Measurements from ENCODE around the gene SLC7A11. TPM values are rescaled to one million over a fixed set of nuclear protein-coding genes. Genes with fewer than 3 reads are reported as not detected.

Gene SLC7A11
- total and polyA plus RNA-seq, 2 of the 4 experiments (the other 2 are of a cell fraction), result 8.3 to 24.7 TPM

GRCh38 chr4:138229160-138229559 lies 13.0 kb downstream of the SLC7A11 start:
- peak overlapping the region; percentile 92; the same call in 1 of the 2 replicates for H3K18ac ChIP-seq (ENCODE audit: low read depth, low read length)
- H3K4ac ChIP-seq (ENCODE audit: low read depth, low read length), result peak overlapping the region; percentile 72; the same call in 1 of the 2 replicates
- DNase-seq, result peak; percentile 41
- peaks cover 16% of the 10 kb centered on the region for H3K36me3 ChIP-seq (ENCODE audit: control insufficient read depth, insufficient read depth, low read length)
- H3K23ac ChIP-seq (ENCODE audit: low read depth, low read length), result peak overlapping the region; percentile 84; the same call in 1 of the 2 replicates
- BruUV-seq (replicated peaks), result no TSS peak
- H2AK5ac ChIP-seq (ENCODE audit: low read depth, low read length), result peak overlapping the region; percentile 52; the same call in 1 of the 2 replicates
- no peaks in the 10 kb centered on the region for H3K9me3 ChIP-seq (ENCODE audit: control insufficient read depth, insufficient read depth, low read length)
- H4K91ac ChIP-seq (ENCODE audit: insufficient read depth, low read depth, low read length), result peak overlapping the region; percentile 77
- no peak overlapping the region for H3K4me3 ChIP-seq (ENCODE audit: insufficient read depth, low read depth, low read length)
- H3K79me1 ChIP-seq (ENCODE audit: low read depth in 1 of 2, low read length in 2 of 2), result peaks cover 18 to 32% of the 10 kb centered on the region in 2 experiments
- intact Hi-C loops (cut with micrococcal nuclease), result loop anchor here (10.0 kb wide), 1 partner anchor 646 kb away; no protein-coding TSS in a partner anchor
- in situ Hi-C loops (cut with MboI; ENCODE audit: low sequenced_read_pairs), result no loop called here
- H4K8ac ChIP-seq (ENCODE audit: low read depth in 2 of 2, low read length in 2 of 2), result peak overlapping the region; percentile 64 to 90; a peak in 3 of 4 replicates
- peak overlapping the region; percentile 86; the same call in 2 of the 3 replicates for H2BK15ac ChIP-seq (ENCODE audit: low read depth, low read length)
- H3K4me1 ChIP-seq (ENCODE audit: control insufficient read depth, insufficient read depth, low read length), result peaks cover 11% of the 10 kb centered on the region
- dilution Hi-C loops (cut with HindIII; ENCODE audit: low sequenced_read_pairs, unreplicated experiment), result no loop called here
- H4K5ac ChIP-seq (ENCODE audit: low read depth, low read length), result peak overlapping the region; percentile 79
- peak overlapping the region; percentile 46 for H3K56ac ChIP-seq (ENCODE audit: extremely low read depth, insufficient read depth, low read length)
- H2BK20ac ChIP-seq (ENCODE audit: low read depth, low read length), result peak overlapping the region; percentile 94
- no peaks in the 10 kb centered on the region for H3K9me1 ChIP-seq (ENCODE audit: insufficient read depth, low read length)
- H4K20me1 ChIP-seq (ENCODE audit: insufficient read depth, low read length), result no peaks in the 10 kb centered on the region
- peak overlapping the region; percentile 57; the same call in 1 of the 2 replicates for H3K9ac ChIP-seq (ENCODE audit: low read depth, low read length)
- no peak for TF ChIP-seq RAD21 (IDR thresholded peaks at IDR 0.05; ENCODE audit: low read length)
- no peak for TF ChIP-seq SMC3 (IDR thresholded peaks at IDR 0.05; ENCODE audit: low read depth, low read length)
- TF ChIP-seq, protein P1, sequence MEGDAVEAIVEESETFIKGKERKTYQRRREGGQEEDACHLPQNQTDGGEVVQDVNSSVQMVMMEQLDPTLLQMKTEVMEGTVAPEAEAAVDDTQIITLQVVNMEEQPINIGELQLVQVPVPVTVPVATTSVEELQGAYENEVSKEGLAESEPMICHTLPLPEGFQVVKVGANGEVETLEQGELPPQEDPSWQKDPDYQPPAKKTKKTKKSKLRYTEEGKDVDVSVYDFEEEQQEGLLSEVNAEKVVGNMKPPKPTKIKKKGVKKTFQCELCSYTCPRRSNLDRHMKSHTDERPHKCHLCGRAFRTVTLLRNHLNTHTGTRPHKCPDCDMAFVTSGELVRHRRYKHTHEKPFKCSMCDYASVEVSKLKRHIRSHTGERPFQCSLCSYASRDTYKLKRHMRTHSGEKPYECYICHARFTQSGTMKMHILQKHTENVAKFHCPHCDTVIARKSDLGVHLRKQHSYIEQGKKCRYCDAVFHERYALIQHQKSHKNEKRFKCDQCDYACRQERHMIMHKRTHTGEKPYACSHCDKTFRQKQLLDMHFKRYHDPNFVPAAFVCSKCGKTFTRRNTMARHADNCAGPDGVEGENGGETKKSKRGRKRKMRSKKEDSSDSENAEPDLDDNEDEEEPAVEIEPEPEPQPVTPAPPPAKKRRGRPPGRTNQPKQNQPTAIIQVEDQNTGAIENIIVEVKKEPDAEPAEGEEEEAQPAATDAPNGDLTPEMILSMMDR (conservative IDR thresholded peaks at IDR 0.05; ENCODE audit: low read depth, low read length), result no peak
- TF ChIP-seq FOS (IDR thresholded peaks at IDR 0.05; ENCODE audit: low read depth, low read length), result peak; percentile 21; the same call in 1 of the 2 replicates
- H3K27me3 ChIP-seq (ENCODE audit: control insufficient read depth, insufficient read depth, low read length), result no peaks in the 10 kb centered on the region
- peak overlapping the region; percentile 97 for H2BK5ac ChIP-seq (ENCODE audit: low read depth, low read length, poor library complexity, severe bottlenecking)
- CTCF ChIA-PET, result no interaction called here
- H2AK9ac ChIP-seq (replicated peaks; ENCODE audit: low read depth, low read length, poor library complexity), result no peak overlapping the region
- peak overlapping the region; percentile 92 for H2BK120ac ChIP-seq (ENCODE audit: low read depth, low read length)
- peak overlapping the region; percentile 53; the same call in 1 of the 2 replicates for H3K4me2 ChIP-seq (ENCODE audit: low read depth, low read length)
- H2AFZ ChIP-seq (replicated peaks; ENCODE audit: low read length, poor library complexity), result no peak overlapping the region
- 0 out of 2 replicates have a peak overlapping the region, but pooled peaks have one; percentile 49 for H3K14ac ChIP-seq (replicated peaks; ENCODE audit: low read depth, low read length)
- peak overlapping the region; percentile 48; the same call in 1 of the 2 replicates for H3K27ac ChIP-seq (ENCODE audit: insufficient read depth, low read length)
- ATAC-seq (ENCODE audit: low read depth), result peak; percentile 35; the same call in 1 of the 2 replicates
- POLR2A ChIA-PET (ENCODE audit: unreplicated experiment), result interaction anchor here (1.1 kb wide), 1 partner anchor 13 kb away, joined by 3 read pairs; the partner anchor contains the start of gene SLC7A11
- no CpG with 5 or more reads among the region's 2 CpGs for WGBS, 2 experiments (ENCODE audit: extremely low coverage in 2 of 2, insufficient read length in 1 of 2)

Measured in IMR-90 (cell line).